OCI-LY1 (cell line): ENCODE results near the gene TNIP1.

Experiments used
- H2AFZ ChIP-seq: fragments of 200-600 bp; sonication (generic), shearing (Covaris generic); 2 replicates; pipeline ENCODE4 v1.6.0; 2014; ENCODE audit warnings: antibody characterized with exemption, mild to moderate bottlenecking, low read length
- H3F3A ChIP-seq: fragments of 200-600 bp; sonication (generic), shearing (Covaris generic); 2 replicates; pipeline ENCODE4 v1.6.0; 2014; ENCODE audit warnings: mild to moderate bottlenecking, antibody characterized with exemption, low read length, moderate library complexity; ENCODE audit not compliant: insufficient read depth
- H3K27ac ChIP-seq: fragments of 200-600 bp; sonication (generic); 2 replicates; pipeline ENCODE4 v1.5.1; 2014; ENCODE audit warnings: low read length, mixed run types, mild to moderate bottlenecking, low read depth; ENCODE audit not compliant: poor library complexity, severe bottlenecking
- H3K27me3 ChIP-seq: fragments of 200-600 bp; sonication (generic); 2 replicates; pipeline ENCODE4 v1.6.0; 2014; ENCODE audit warnings: antibody characterized with exemption, mild to moderate bottlenecking, low read length, moderate library complexity; ENCODE audit not compliant: insufficient read depth
- H3K36me3 ChIP-seq: fragments of 200-600 bp; sonication (generic); 2 replicates; pipeline ENCODE4 v1.6.1; 2014; ENCODE audit warnings: mild to moderate bottlenecking, antibody characterized with exemption, low read length, moderate library complexity, mixed read lengths; ENCODE audit not compliant: insufficient read depth
- H3K4me1 ChIP-seq: fragments of 200-600 bp; sonication (generic); 2 replicates; pipeline ENCODE4 v1.5.1; 2014; ENCODE audit warnings: mild to moderate bottlenecking, low read length, moderate library complexity; ENCODE audit not compliant: insufficient read depth, severe bottlenecking
- H3K4me2 ChIP-seq: fragments of 200-600 bp; sonication (generic), shearing (Covaris generic); 2 replicates; pipeline ENCODE4 v1.6.1; 2014; ENCODE audit warnings: low read length
- H3K4me3 ChIP-seq: fragments of 200-600 bp; sonication (generic); 2 replicates; pipeline ENCODE4 v1.5.1; 2014; ENCODE audit warnings: low read length, low read depth, mild to moderate bottlenecking, mixed read lengths; ENCODE audit not compliant: poor library complexity, severe bottlenecking
- H3K79me2 ChIP-seq: fragments of 200-600 bp; shearing (Covaris generic); 2 replicates; pipeline ENCODE4 v1.6.1; 2016; ENCODE audit warnings: mixed run types, low read length, mixed read lengths; ENCODE audit not compliant: insufficient read depth
- H3K9ac ChIP-seq: fragments of 200-600 bp; sonication (generic), shearing (Covaris generic); 2 replicates; pipeline ENCODE4 v1.6.1; 2014; ENCODE audit warnings: mild to moderate bottlenecking, low read length, mixed read lengths
- H3K9me2 ChIP-seq: fragments of 200-600 bp; sonication (generic), shearing (Covaris generic); 2 replicates; pipeline ENCODE4 v1.6.1; 2014; ENCODE audit warnings: low read depth, mild to moderate bottlenecking, low read length, mixed read lengths
- H3K9me3 ChIP-seq: fragments of 200-600 bp; shearing (Covaris generic); 2 replicates; pipeline ENCODE4 v1.6.1; 2014; ENCODE audit warnings: low read length, mixed read lengths
- H4K20me1 ChIP-seq: fragments of 200-600 bp; sonication (generic), shearing (Covaris generic); 2 replicates; pipeline ENCODE4 v1.6.0; 2016; ENCODE audit warnings: mild to moderate bottlenecking, low read length; ENCODE audit not compliant: insufficient read depth
- EZH2 ChIP-seq: fragments of 200-600 bp; sonication (generic), shearing (Covaris generic); IDR thresholded peaks from 2 replicates; pipeline ENCODE4 v1.8.0; 2017; ENCODE audit warnings: borderline replicate concordance, mixed run types, mild to moderate bottlenecking, antibody characterized with exemption, low read length, moderate library complexity, mixed read lengths
- TF ChIP-seq, protein P1 (sequence below): fragments of 200-600 bp; sonication (generic), shearing (Covaris generic); IDR thresholded peaks from 2 replicates; pipeline ENCODE4 v1.5.1; 2017; ENCODE audit warnings: mild to moderate bottlenecking, antibody characterized with exemption, low read length, moderate library complexity, mixed read lengths

TNIP1 gene

DNA sequence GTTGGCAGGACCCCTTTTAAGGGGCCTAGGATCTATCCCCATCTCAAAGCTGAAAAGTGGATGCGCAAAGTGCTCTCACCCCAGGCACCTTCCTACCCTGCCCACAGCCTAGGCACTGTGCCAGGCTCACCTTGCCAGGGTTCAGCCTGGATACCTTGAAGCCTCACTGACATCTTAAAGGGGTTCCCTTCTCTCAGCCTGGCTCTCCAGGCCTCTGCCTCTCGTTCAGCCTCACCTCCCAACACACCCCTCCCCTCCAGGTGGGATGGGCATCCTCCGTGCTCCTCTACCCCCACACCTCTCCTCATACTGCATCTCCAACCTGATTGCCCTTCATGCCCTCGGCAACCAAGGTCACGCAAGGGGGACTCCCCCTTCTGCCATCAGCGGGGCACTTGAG lies 25.5 kb downstream of the TNIP1 start:
- H3F3A ChIP-seq = no peaks in the 10 kb centered on the region
- H3K79me2 ChIP-seq = no peaks in the 10 kb centered on the region
- H3K4me3 ChIP-seq = no peak overlapping the region
- H3K4me2 ChIP-seq = no peak overlapping the region
- no peak overlapping the region for H3K9ac ChIP-seq
- peaks cover 31% of the 10 kb centered on the region for H3K4me1 ChIP-seq
- H3K36me3 ChIP-seq = peaks cover 88% of the 10 kb centered on the region
- no peak for TF ChIP-seq EZH2
- TF ChIP-seq, protein P1, sequence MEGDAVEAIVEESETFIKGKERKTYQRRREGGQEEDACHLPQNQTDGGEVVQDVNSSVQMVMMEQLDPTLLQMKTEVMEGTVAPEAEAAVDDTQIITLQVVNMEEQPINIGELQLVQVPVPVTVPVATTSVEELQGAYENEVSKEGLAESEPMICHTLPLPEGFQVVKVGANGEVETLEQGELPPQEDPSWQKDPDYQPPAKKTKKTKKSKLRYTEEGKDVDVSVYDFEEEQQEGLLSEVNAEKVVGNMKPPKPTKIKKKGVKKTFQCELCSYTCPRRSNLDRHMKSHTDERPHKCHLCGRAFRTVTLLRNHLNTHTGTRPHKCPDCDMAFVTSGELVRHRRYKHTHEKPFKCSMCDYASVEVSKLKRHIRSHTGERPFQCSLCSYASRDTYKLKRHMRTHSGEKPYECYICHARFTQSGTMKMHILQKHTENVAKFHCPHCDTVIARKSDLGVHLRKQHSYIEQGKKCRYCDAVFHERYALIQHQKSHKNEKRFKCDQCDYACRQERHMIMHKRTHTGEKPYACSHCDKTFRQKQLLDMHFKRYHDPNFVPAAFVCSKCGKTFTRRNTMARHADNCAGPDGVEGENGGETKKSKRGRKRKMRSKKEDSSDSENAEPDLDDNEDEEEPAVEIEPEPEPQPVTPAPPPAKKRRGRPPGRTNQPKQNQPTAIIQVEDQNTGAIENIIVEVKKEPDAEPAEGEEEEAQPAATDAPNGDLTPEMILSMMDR = no peak
- no peaks in the 10 kb centered on the region for H4K20me1 ChIP-seq
- no peak overlapping the region for H2AFZ ChIP-seq
- no peaks in the 10 kb centered on the region for H3K9me3 ChIP-seq
- H3K27me3 ChIP-seq = no peaks in the 10 kb centered on the region
- H3K9me2 ChIP-seq = no peaks in the 10 kb centered on the region
- no peak overlapping the region for H3K27ac ChIP-seq

DNA sequence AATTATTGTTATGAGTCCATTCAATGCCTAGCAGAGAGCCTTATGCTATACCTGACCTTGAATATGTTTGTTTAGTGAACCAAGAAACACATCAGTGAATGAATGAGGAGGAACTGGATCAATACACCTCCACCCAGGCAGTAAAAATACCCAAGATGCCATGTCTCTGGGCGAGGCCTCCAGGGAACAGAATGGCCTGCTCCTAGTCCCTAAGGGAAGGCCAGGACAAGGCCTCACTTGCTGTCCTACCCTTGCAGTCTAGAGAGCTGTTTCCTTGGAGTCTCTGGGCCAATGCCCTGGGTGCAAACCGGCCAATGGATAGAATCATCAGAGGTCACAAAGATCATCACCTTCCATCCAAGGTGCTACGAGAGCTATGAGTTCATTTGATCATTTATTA lies 26.1 kb downstream of the TNIP1 start:
- Histone ChIP-seq H3K4me3 (no peak overlapping the region), H3K4me1 (peaks cover 25% of the 10 kb centered on the region), H3K27me3 (no peaks in the 10 kb centered on the region), H3K4me2 (no peak overlapping the region), H3K27ac (no peak overlapping the region), H3K36me3 (peaks cover 91% of the 10 kb centered on the region), H3K9me3 (no peaks in the 10 kb centered on the region), H3K79me2 (no peaks in the 10 kb centered on the region), H3K9me2 (no peaks in the 10 kb centered on the region), H3K9ac (no peak overlapping the region), H2AFZ (no peak overlapping the region), H3F3A (no peaks in the 10 kb centered on the region), H4K20me1 (no peaks in the 10 kb centered on the region)
- TF ChIP-seq, protein P1 = no peak
- no peak for TF ChIP-seq EZH2

DNA sequence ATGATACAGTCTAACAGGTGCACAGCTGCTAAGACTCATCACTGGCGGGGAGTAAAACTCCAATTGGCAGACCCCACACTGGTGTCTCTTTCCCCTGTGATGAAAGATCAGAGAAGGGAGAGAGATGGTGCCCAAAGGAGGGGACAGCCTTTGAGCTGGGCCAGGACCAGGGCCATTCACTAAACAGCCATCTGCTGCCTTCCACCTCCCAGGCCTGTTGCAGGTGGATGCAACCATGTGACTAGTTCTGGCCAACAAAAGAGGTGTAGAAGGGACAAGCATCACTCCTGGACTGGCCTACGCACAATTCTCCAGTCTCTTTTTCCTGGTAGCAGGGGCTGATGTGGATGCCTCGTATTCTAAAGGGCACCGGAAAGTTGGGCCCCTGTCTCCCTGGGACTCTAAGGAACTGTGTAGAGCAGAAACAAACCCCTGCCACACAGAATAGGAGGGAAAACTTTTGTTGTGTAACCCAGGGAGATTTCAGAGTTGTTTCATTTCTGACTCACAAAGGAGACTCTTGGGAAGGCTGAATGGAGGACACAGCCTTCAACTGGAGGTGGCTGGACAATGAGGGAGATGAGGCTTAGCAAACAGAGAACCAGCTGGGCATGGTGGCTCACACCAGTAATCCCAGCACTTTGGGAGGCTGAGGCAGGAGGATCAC lies 26.9 kb downstream of the TNIP1 start:
- H3K4me1 ChIP-seq = peaks cover 17% of the 10 kb centered on the region
- H3K36me3 ChIP-seq = peaks cover 93% of the 10 kb centered on the region
- no peak overlapping the region for H3K4me2 ChIP-seq
- H3F3A ChIP-seq = no peaks in the 10 kb centered on the region
- H3K27ac ChIP-seq = peak overlapping the region; percentile 7
- H3K4me3 ChIP-seq = no peak overlapping the region
- no peak overlapping the region for H3K9ac ChIP-seq
- no peaks in the 10 kb centered on the region for H3K27me3 ChIP-seq
- no peaks in the 10 kb centered on the region for H3K9me3 ChIP-seq
- no peaks in the 10 kb centered on the region for H3K9me2 ChIP-seq
- H4K20me1 ChIP-seq = no peaks in the 10 kb centered on the region
- no peak overlapping the region for H2AFZ ChIP-seq
- no peaks in the 10 kb centered on the region for H3K79me2 ChIP-seq
- TF ChIP-seq, protein P1 = no peak
- no peak for TF ChIP-seq EZH2
